GM18505 (cell line): ENCODE measurements around the gene DIP2C.
"Not testable (repeated sequence)": the region's sequence is repeated elsewhere in the genome, so short reads cannot be mapped to it uniquely, and the experiment has no call there.

Experiments used
- ATAC-seq: cut with Tn5 transposase; IDR thresholded peaks from one replicate; pipeline ENCODE4 v1.9.1; 2021; ENCODE audit not compliant: unreplicated experiment
- POLR2A ChIP-seq: IDR thresholded peaks from 4 replicates; pipeline ENCODE4 v1.6.1; 2011; ENCODE audit warnings: borderline replicate concordance; ENCODE audit not compliant: insufficient read depth, insufficient read length; ENCODE audit errors: extremely low read depth

DIP2C gene

GRCh38 chr10:538895-539294 is 150.6 kb downstream of the DIP2C start:
- no peak for TF ChIP-seq POLR2A
- ATAC-seq = no peak

- no peak for ATAC-seq
- no peak for TF ChIP-seq POLR2A
These were observed 152.5 kb downstream of the DIP2C start for GRCh38 chr10:536935-537334.

GRCh38 chr10:536371-536925 is 153.0 kb downstream of the DIP2C start:
- no peak for ATAC-seq

GRCh38 chr10:535952-536351 is 153.5 kb downstream of the DIP2C start:
- no peak for ATAC-seq
- no peak for TF ChIP-seq POLR2A

More at GRCh38 chr10:536371-536925, 153.0 kb downstream of the DIP2C start:
- TF ChIP-seq POLR2A = no peak

- ATAC-seq = no peak
These were observed 154.4 kb downstream of the DIP2C start for GRCh38 chr10:535051-535450.

GRCh38 chr10:534047-534566 is 155.4 kb downstream of the DIP2C start:
- TF ChIP-seq POLR2A = no peak
- no peak for ATAC-seq

More at GRCh38 chr10:535051-535450, 154.4 kb downstream of the DIP2C start:
- no peak for TF ChIP-seq POLR2A

GRCh38 chr10:533611-534010 is 155.9 kb downstream of the DIP2C start:
- ATAC-seq = no peak
- no peak for TF ChIP-seq POLR2A

GRCh38 chr10:533186-533585 is 156.3 kb downstream of the DIP2C start:
- TF ChIP-seq POLR2A = no peak

GRCh38 chr10:532331-532730 is 157.1 kb downstream of the DIP2C start:
- ATAC-seq = not testable (repeated sequence)

More at GRCh38 chr10:533186-533585, 156.3 kb downstream of the DIP2C start:
- no peak for ATAC-seq

- TF ChIP-seq POLR2A = no peak
- ATAC-seq = no peak
These were observed 157.9 kb downstream of the DIP2C start for GRCh38 chr10:531541-531940.

- ATAC-seq = no peak
- no peak for TF ChIP-seq POLR2A
These were observed 158.8 kb downstream of the DIP2C start for GRCh38 chr10:530717-531116.

- no peak for TF ChIP-seq POLR2A
- no peak for ATAC-seq
These were observed 159.8 kb downstream of the DIP2C start for GRCh38 chr10:529468-530230.

- ATAC-seq = no peak
- no peak for TF ChIP-seq POLR2A
These were observed 161.0 kb downstream of the DIP2C start for GRCh38 chr10:528173-529165.

- TF ChIP-seq POLR2A = no peak
- no peak for ATAC-seq
These were observed 162.1 kb downstream of the DIP2C start for GRCh38 chr10:527416-527815.
